ENCODE results near the gene TADA2B. TPM values are rescaled to one million over a fixed set of nuclear protein-coding genes. Genes with fewer than 3 reads are reported as not detected.

Gene TADA2B
- total and polyA plus RNA-seq, 10 of the 15 experiments (the other 5 are each of a cell fraction or from before 2014, with no cell fraction given): 0.66 to 12.0 (median 5.6) TPM

DNA sequence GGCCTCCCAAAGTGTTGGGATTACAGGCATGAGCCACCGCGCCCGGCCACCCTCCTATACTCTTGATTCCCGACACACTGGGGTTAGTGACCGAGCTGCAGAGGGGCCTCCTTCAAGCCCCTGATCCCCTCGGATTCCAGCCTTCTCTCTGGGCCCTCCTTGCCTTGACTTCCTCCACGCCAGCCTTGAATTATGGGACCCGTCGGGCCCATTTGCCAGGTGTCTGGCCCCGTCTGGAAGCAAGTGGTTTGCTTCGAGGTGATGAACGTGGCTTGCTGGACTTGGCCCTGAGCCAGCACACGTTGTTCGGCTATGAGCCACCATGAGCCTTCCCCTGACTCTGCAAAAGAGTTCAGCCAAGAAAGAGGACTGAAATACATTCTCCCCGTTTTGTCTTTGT, 62.1 kb downstream of the TADA2B start:
- no peak overlapping the region for H2AFZ ChIP-seq (ENCODE audit: control insufficient read depth, low read depth, low read length)
- BruUV-seq (replicated peaks): no TSS peak
- H3K9ac ChIP-seq (ENCODE audit: control insufficient read depth, insufficient read depth, low read length): no peak overlapping the region
- no peak overlapping the region for H3K27ac ChIP-seq (ENCODE audit: control insufficient read depth, insufficient read depth)
- intact Hi-C loops (cut with micrococcal nuclease; ENCODE audit: unreplicated experiment) (no loop called here), in situ Hi-C loops (cut with MboI) (no loop called here)
- DNase-seq (ENCODE audit: low read depth, low spot score): no peak
- FAIRE-seq: no peak
- no peaks in the 10 kb centered on the region; the same call in 2 of the 3 replicates for H3K9me3 ChIP-seq (replicated peaks; ENCODE audit: control insufficient read depth, insufficient read depth, low read length)
- no peaks in the 10 kb centered on the region for H3K79me2 ChIP-seq (ENCODE audit: control insufficient read depth, insufficient read depth, low read length)
- H3K4me1 ChIP-seq (ENCODE audit: control insufficient read depth, insufficient read depth, low read length): peaks cover 7% of the 10 kb centered on the region
- no peak for TF ChIP-seq CREM (IDR thresholded peaks at IDR 0.05; ENCODE audit: low read depth)
- TF ChIP-seq, protein P1, sequence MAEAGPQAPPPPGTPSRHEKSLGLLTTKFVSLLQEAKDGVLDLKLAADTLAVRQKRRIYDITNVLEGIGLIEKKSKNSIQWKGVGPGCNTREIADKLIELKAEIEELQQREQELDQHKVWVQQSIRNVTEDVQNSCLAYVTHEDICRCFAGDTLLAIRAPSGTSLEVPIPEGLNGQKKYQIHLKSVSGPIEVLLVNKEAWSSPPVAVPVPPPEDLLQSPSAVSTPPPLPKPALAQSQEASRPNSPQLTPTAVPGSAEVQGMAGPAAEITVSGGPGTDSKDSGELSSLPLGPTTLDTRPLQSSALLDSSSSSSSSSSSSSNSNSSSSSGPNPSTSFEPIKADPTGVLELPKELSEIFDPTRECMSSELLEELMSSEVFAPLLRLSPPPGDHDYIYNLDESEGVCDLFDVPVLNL (IDR thresholded peaks at IDR 0.05; ENCODE audit: low read depth, low read length): no peak
- no peak for TF ChIP-seq HCFC1 (IDR thresholded peaks at IDR 0.05; ENCODE audit: low read length)
- no peak for TF ChIP-seq SMC3 (IDR thresholded peaks at IDR 0.05; ENCODE audit: borderline replicate concordance, low read length)
- no peak for TF ChIP-seq EGR1 (IDR thresholded peaks at IDR 0.05; ENCODE audit: borderline replicate concordance in 1 of 2, low read depth in 2 of 2, low read length in 2 of 2)
- TF ChIP-seq ETV6 (conservative IDR thresholded peaks at IDR 0.05 in 1 of 2, IDR thresholded peaks at IDR 0.05 in 1 of 2; ENCODE audit: borderline replicate concordance in 1 of 2, low read depth in 1 of 2): no peak
- TF ChIP-seq RELA (IDR thresholded peaks at IDR 0.05; ENCODE audit: borderline replicate concordance, partially characterized antibody): no peak
- ChIA-PET RAD21 (ENCODE audit: unreplicated experiment) (no interaction called here), POLR2A (no interaction called here), CTCF (interaction anchor here (4.4 kb wide), 1 partner anchor 23 kb away, joined by 24 read pairs; no protein-coding TSS in a partner anchor), SMC1A (ENCODE audit: uncharacterized antibody, unreplicated experiment) (no interaction called here)
- H3K4me2 ChIP-seq (ENCODE audit: control insufficient read depth, insufficient read depth): no peak overlapping the region
- ATAC-seq: no peak
- H3K36me3 ChIP-seq (ENCODE audit: control insufficient read depth in 2 of 2, insufficient read depth in 2 of 2, low read length in 1 of 2): no peaks in the 10 kb centered on the region
- H4K20me1 ChIP-seq (ENCODE audit: control insufficient read depth, insufficient read depth): no peaks in the 10 kb centered on the region
- H3K27me3 ChIP-seq (replicated peaks in 1 of 2; ENCODE audit: control insufficient read depth in 2 of 2, insufficient read depth in 2 of 2, low read length in 1 of 2): peaks cover 0 to 3% of the 10 kb centered on the region in 2 experiments; a peak in 2 of 4 replicates
- WGBS (ENCODE audit: insufficient coverage, insufficient replicate concordance, low lambda C conversion rate, missing lambda C conversion rate): 21% methylated on average over 15 of the region's 15 CpGs
- no peak overlapping the region for H3K4me3 ChIP-seq

All from GM12878 (cell line).